GM10248 (cell line): ENCODE measurements around the gene TTC3.

Experiments
- CTCF ChIA-PET: fragments of 300-600 bp; sonication (Branson Sonifier 250); formaldehyde crosslinking; extraction: SDS; loops from one replicate; lab custom pipeline; 2021; ENCODE audit warnings: antibody characterized with exemption; lab: Yijun Ruan, JAX
- POLR2A ChIA-PET: fragments of 350-650 bp; sonication (Branson Sonifier 250); formaldehyde crosslinking; extraction: SDS; loops from one replicate; lab custom pipeline; 2020; ENCODE audit warnings: antibody characterized with exemption; lab: Yijun Ruan, JAX
- DNase-seq: peaks from one replicate; pipeline ENCODE4 v3.0.0; 2012; ENCODE audit errors: extremely low spot score
- TF ChIP-seq, protein P1 (sequence below): IDR thresholded peaks from 2 replicates; pipeline ENCODE4 v1.5.1; 2012; ENCODE audit warnings: mild to moderate bottlenecking, low read depth; ENCODE audit errors: extremely low read depth, missing control alignments, control extremely low read depth

The TTC3 gene

DNA sequence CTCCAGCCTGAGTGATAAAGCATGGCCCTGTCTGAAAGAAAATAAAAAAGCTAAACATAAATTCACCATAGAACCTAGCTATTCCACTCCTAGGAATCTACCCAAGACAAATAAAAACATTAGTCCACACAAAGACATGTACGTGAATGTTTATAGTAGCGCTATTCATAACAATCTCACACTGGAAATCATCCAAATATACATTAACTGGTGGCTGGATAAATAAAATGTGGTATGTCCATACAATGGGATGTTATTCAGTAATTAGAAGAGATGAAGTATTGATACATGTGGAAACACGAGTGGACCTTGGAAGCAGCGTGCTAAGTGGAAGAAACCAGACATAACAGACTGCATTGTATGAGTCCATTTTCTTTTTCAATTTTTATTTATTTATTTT, 36.9 kb upstream of the TTC3 start:
- CTCF ChIA-PET, result no interaction called here
- DNase-seq, result no peak
- POLR2A ChIA-PET, result no interaction called here
- TF ChIP-seq, protein P1, sequence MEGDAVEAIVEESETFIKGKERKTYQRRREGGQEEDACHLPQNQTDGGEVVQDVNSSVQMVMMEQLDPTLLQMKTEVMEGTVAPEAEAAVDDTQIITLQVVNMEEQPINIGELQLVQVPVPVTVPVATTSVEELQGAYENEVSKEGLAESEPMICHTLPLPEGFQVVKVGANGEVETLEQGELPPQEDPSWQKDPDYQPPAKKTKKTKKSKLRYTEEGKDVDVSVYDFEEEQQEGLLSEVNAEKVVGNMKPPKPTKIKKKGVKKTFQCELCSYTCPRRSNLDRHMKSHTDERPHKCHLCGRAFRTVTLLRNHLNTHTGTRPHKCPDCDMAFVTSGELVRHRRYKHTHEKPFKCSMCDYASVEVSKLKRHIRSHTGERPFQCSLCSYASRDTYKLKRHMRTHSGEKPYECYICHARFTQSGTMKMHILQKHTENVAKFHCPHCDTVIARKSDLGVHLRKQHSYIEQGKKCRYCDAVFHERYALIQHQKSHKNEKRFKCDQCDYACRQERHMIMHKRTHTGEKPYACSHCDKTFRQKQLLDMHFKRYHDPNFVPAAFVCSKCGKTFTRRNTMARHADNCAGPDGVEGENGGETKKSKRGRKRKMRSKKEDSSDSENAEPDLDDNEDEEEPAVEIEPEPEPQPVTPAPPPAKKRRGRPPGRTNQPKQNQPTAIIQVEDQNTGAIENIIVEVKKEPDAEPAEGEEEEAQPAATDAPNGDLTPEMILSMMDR, result no peak

DNA sequence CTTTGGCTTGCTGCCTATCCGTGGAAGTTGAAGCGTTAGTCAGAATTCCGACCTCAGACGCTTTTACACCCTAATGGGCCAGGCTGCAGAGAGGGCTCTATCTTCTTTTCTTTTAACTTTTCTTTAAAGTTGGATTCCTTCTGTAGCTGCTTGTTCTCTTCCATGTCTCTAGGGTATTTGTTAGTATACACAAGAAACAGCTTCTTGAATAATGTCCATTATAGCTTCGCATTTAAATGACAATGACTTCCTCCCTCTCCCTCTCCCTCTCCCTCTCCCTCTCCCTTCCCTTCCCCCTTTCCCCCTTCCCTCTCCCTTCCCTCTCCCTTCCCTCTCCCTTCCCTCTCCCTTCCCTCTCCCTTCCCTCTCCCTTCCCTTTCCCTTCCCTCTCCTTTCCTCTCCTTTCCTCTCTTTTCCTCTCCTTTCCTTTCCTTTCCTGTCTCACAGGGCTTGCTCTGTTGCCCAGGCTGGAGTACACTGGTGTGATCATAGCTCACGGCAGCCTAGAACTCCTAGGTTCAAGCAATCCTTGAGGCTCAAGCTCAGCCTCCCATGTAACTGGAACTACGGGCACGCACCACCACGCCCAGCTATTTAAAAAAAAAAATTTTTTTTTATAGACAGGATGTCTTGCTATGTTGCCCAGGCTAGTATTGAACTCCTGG, 33.5 kb upstream of the TTC3 start:
- CTCF ChIA-PET, result no interaction called here
- TF ChIP-seq, protein P1, result no peak
- no peak for DNase-seq
- POLR2A ChIA-PET, result no interaction called here

DNA sequence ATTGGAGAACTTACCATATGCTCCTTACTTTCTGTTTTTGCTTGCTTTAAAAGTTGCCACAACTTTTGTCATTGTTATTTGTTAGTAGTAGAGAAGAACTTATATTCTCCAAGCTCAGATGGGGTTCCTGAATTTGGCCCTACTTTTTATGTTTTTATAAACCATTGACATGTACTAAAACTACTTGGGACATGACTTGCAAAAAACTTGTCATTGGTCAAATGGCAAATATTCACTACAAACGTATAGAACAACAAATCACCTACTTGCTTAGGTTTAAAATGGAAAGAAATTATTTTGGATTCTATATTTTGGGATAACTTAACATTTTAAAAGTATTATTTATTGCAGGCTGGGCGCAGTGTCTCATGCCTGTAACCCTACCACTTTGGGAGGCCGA, 32.8 kb upstream of the TTC3 start:
- DNase-seq, result no peak
- CTCF ChIA-PET, result no interaction called here
- POLR2A ChIA-PET, result no interaction called here
- TF ChIP-seq, protein P1, result no peak

DNA sequence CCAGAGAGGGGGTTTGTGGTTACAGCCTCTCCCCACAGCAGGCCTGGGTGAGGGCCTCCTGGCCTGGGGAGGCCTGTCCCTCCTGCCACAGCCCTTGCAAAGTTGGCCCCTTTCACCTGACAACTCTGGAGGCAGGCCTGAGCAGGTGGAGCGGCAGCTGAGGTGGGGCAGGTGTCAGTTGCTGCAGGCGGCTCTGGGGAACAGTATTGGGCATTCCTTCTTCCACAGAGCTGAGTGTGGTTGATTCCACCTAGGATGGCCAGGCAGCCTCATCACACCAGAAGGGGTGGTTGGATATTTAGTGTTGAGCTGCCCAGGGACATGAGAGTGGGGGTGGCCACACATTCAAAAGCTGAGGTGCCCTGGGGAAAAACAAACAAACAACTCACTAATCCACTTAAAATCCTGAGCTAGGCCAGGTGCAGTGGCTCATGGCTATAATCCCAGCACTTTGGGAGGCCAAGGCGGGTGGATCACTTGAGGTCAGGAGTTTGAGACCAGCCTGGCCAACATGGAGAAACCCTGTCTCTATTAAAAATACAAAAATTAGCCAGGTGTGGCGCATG, 31.3 kb upstream of the TTC3 start:
- CTCF ChIA-PET, result interaction anchor here (1.1 to 1.5 kb wide), 4 partner anchors 10 to 65 kb away, joined by 3 to 4 read pairs (median 4); no protein-coding TSS in a partner anchor
- POLR2A ChIA-PET, result no interaction called here

DNA sequence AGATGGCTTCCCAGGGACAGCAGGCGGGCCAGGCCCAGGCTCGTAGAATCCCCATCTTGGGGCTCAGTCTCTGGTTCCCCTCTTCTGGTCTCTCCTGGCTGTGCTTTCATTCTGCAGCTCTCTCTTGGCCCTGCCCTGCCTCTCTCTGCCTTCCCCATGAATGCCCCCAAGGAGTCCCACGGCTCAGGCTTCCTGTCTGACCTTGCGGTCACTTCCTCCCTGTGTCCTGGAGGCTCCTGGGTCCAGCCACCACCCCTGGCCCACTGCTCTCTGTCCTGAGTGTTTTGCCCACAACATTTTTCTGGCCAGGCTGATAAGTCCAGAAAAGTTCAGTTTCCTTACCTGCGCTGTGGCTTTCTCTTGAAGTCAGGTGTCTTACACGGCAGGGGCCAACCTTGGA, 29.2 kb upstream of the TTC3 start:
- TF ChIP-seq, protein P1, result no peak
- no peak for DNase-seq
- ChIA-PET POLR2A (no interaction called here), CTCF (no interaction called here)

More for the DNA sequence above, 31.3 kb upstream of the TTC3 start:
- no peak for DNase-seq
- TF ChIP-seq, protein P1, result no peak

DNA sequence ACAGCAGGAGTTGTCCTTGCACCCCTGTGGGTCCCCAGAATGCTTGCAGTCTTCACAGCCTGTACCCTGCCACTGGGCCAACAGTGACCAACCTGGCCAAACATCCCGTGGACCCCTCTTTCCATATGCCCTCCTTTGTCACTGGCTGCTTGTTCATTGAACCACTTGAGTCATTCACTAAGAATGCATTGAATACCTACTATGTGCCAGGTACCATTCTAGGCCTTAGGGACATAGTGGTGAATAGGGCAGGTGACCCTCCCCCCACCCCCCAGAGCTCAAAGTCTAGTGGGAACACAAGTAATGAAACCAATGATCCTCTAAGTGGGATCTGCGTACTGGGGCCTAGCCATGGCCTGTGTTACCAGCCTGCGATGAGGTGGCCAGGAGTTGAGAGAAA, 28.4 kb upstream of the TTC3 start:
- POLR2A ChIA-PET, result no interaction called here

More for the DNA sequence above, 28.4 kb upstream of the TTC3 start:
- DNase-seq, result no peak
- CTCF ChIA-PET, result no interaction called here
- TF ChIP-seq, protein P1, result no peak
